ENCODE results near the gene USP44.

Gene USP44

DNA sequence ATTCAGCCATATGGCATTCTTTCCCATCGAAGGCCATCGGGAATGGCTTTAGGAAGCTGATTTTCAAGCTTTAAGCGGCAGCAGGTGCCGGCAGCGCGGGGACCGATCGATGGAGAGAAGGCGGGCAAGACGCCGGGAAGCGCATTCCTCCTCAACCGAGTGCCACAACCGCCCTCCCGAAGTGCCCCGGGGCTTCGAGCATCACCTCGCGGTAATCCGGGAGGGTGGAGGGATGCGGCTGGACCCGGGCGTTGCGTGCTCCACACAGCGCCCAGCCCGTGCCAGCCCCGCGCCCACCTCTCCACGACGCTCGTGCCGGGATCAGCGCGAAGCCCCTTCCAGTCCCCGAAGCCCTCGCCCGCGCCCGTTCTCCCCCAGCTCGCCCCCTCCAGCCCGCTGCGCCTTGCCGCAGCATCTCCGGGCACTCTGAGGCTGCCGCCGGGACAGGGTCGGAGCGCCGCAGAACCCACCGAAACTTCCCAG is 3.2 kb downstream of the USP44 start:
- DNase-seq = no peak

DNA sequence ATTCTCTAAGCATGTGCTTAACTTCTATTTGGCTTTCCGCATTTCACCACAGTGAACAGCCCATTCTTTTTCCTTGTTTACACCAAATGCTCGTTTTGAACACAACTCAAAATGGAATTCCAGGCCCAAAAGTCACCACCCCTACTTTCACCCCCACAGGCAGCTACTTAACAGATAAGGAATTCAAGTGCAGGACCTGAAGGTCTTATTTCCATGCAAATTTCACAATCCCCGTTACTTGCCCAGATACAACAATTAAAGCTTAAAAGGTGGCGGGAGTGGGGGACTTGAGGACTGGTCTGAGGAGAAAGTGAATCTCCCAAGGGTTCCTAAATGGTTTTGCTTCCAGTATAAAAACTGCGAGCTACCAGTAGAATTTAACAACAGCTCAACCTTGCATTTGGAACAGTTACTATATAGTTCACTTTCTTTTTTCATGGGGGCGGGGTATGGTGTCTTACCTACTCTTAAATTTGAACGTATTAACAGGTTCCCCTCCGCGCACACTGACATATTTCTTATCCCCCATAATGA is 3.7 kb downstream of the USP44 start:
- DNase-seq = no peak

DNA sequence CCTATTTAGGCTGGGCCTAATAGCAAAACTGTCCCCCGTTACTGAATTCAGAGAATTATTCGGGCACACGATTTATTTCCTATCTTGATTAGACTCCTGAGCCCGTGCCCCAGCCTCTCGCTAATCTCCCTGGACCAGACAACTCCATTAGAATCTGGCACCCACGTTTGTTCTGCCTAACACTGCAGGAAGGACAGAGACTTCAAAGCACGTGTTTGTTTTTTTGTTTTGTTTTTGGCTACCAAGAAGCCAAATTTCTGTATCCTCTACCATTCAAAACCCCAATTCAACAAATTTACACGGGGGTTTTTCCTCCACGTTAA is 4.8 kb downstream of the USP44 start:
- DNase-seq = no peak

DNA sequence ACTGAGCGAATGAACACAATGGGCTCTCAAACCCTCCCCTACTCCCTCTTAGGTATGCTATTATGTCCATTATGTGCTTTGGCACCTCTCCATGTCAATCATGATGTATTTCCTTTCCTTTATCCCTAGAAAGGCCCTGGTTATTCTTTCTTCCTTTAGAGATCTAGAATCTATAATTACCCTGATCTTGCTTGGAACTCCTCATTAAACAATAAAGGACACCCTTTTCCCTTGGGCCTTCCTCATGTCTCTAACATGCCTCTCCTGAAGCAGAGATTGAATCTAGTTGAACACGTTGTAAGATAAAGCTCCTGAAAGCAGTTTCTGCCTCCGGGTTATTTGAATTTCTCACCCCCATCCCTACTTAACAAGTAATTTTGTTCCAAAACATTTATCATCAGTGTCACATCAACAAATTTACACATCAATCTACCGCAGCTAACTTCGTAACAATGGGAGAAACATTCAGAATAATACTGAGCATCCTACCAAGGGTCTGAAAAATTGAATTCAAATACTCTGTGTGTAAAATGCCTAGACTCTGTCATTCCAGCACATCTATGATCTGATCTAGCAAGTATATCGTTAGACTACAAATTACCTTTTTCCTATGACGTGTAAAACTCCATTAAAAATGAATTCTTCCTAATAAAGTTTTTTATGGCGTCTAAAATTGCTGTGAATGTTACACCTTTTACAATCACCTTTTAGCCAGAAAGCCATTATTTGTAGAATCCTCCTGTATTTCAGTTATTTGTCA is 5.4 kb downstream of the USP44 start:
- no peak for DNase-seq

DNA sequence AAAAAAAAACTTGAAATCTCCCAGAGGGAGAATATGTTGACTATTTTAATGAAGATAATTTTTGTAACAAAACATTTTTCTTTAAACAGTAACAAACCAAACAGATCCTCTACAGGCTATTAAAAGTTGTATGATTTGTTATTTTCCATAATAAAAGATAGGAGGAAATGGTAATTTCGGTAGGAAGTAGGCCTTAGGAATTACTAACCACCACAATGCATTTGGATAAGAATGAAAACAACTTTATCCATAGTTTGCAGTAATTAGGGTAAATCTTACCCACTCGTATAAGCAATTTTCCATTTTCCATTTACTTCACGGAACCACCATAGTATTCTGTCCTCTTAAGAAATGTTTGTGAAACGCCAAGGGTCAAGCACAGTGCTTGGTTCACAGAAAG is 6.0 kb downstream of the USP44 start:
- DNase-seq = no peak

DNA sequence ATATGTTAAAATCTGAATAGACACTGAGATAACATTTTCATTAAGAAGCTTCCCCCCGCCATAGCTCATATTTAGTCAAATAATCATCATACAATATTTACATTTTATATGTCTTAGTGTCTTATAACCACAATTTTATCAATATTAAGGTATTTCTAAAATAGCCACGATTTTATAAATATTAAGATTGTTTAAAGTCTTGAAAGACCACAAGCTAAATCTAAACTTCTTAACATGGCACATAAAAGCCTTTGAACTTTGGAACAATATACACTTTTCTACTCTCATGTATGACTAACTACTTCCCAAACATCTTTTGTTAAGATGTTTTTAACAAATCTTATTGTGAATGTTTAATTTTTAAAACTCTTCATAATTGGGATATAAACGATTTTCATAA is 6.5 kb downstream of the USP44 start:
- no peak for DNase-seq

DNA sequence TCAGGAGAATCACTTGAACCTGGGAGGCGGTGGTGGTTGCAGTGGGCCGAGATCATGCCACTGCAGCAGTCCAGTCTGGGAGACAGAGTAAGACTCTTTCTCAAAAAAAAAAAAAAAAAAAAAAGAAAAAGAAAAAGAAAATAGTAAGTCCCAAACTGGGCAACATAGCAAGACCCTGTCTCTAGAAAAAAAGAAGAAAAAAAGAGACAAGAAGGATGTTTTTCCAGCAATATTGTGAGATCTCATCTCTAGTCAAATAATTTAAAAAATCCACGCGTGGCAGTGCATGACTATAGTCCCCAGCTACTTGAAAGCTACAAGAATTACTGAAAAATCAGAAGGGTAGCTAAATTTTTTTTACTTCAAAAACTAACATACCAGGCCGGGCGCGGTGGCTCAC is 8.0 kb downstream of the USP44 start:
- no peak for DNase-seq

DNA sequence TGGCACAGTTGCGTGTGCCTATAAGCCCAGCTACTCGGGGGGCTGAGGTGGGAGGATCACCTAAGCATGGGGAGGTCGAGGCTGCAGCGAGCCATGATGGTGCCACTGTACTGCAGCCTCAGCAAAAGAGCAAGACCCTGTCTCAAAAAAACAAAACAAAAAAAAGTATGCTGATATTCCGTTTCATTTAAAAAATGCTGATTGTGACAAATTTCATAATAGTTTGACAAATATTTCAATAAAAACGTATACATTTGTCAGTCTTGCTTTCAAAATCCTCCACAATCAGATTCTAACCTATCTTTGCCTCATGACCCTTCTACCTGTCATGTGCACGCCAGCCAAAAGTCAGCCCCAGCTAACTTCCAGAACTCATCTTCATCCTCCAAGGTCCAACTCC is 9.8 kb downstream of the USP44 start:
- no peak for DNase-seq

DNA sequence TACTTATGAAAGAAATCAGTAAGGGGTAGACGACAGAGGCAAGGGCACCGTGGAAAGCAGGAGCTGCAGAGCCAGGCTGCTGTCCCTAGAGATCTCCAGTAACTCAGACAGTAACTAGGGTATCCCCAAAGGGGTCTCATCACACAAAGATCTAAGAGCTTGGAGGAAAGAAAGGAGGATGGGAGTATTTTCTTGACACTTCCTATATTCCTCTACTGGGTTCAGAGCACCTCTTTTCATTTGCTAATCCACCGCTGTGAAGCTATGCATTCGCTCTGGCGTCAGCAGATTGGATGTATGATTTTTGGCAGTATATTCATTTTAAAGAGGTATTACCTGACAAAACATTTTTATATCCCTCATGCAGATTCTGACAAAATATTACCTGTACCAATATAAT is 12.6 kb downstream of the USP44 start:
- no peak for DNase-seq

DNA sequence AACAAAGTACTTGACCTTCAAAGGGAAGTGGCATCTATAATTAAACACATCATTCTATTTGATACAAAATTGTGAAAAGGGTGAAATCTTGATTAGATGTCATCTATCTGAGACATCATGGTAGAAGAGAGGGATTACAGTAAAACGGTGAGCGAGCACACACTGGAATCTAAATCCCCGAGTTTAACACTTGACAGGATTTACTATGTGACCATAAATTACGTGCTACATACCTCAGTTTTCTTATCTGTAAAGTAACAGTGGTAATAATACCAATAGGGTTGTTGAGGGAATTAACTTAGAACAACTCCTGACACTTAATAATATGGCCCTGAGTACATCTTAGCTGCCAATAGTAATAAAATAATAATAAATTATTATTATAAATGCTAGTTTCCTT is 13.3 kb downstream of the USP44 start:
- DNase-seq = no peak

DNA sequence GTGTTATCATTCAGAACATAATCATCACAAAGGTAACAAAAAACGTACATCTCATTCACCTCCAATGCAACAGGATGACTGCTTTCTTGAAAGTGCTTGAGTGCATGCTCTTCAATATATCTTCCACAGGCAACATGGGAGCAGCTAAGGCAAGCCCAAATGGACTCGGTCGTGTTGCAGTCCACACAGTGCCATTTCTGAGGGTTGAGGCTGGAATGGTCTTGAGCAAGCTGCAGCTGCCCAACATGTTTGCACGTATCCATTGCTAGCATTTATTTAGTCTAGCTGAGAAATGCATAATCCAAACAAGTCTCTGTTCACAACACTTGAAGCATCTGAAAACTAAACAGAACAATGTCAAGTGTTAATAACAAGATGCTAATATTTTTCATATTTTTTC is 17.3 kb downstream of the USP44 start:
- DNase-seq = no peak

DNA sequence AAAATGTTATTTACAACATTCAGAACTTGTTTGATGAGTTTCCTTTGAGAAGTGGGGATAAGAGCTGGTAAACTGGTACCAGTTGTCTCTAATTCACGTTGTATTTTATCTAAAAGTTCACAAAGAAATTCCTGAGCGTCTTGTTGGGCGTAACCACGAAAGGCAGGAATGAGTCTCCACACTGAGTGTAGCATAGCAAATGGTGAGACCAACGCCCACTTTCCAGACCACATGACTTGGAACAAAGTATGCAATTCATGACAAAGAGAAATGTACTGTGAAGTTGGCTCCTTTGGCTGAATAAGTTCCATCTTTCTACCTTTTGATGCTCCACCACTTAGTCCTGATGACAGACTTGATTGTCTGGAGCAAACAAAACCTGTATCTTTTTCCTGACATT is 18.4 kb downstream of the USP44 start:
- no peak for DNase-seq

DNA sequence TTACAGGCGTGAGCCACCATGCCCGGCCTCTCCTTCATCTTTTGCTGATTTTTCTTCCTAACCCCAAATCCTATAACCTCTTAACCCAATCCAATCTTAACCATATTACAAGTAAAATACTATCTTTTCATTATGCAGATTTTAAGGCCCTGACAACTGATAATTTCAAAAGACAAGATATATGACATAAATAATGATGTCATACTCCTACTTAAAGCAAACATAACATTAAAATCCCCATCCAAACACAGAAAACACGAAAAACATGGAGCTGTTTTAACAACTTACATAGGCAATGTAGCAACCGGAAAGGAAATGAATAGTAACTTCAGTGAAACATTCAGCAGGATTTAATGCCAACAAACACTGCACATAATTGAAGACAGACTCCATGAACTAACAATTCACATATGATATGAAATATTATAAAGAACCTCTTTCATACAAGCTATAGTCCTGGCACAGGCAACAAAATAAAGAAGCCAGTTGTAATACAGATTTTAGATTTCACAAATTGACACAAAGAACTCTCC is 21.5 kb downstream of the USP44 start:
- DNase-seq = no peak

DNA sequence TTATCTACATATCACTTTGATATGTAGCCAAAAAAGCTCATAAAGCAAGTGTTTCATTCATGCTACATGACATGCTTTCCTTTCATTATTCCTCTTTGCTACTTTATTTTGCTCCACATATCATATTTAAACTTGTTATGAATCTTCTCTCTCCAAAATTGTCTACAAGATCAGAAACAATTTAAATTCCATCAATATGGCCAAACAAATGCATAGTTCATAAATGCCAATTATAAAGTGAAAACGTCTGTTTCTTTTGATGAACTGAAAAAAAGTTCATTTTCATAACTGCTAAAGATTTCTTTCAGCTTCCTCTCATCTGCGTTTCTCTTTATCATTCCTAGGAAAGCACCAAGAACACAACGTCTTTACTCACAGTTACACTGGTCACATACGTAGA is 22.8 kb downstream of the USP44 start:
- DNase-seq = no peak

DNA sequence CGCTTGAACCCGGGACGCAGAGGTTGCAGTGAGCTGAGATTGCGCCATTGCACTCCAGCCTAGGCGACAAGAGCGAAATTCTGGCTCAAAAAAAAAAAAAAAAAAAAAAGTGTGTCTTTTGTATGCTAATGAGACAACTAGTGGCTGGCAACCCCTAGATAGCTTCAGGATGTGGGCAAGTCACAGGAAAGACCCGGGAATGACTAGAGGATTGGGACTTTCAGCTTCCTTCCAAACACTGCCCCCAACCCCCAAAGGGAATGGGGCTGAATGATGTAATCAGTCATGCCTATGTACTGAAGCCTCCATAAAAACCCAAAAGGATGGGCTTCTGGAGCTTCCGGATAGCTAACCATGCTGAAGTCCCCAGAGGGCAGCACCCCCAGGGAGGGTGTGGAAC is 28.6 kb downstream of the USP44 start:
- DNase-seq = no peak

DNA sequence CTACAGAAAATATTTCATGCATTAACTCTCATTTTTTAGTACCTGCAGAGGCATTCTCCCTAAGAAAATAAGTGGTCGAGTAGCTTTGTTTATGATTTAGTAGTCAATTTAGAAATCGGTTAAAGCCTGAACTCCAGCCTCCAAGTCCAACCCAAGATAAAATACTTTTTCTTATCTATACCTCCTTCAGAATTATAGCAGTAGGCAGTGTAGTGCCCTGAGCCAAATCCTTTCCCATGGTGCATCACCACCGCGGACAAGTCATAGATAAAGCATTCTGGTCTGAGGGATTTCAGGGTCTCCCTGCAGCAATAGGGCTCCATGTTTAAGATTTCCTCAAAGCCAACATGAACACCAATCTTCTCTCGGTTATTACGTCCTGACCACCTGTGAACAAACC is 30.5 kb downstream of the USP44 start:
- DNase-seq = no peak

DNA sequence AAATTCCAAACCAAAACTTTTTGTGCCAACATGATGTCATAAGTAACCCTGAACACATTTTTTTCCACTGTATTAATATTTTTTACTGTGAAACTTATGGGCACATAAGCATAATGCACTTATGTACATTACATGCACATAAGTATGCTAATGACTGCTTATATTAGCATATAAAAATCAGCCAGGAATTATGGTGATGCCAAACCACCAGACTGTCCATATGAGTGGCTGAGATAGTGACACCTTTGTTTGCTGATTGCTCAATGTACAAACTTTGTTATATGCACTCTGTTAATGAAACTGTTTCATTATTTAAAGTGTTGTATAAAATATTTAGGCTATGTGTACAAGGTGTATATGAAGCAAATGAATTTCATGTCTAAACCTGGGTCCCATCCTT is 32.3 kb downstream of the USP44 start:
- no peak for DNase-seq

DNA sequence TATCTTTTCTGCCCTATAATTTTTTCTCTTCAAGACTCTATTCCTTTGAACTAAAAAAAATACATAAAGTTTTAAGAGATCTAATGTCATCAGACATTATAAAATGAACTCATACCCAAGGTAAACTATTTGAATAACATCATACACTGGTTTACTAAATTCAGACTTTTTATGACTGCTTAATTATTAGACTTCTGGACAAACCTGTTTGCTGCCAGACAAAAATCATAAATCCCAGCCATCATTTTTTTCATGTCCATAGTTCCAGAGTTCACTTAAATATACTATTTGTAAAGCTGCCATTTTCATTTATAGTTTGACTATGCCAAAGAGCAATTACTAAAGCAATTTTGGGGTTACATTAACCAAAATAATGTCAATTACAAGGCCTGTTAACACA is 34.0 kb downstream of the USP44 start:
- DNase-seq = no peak

DNA sequence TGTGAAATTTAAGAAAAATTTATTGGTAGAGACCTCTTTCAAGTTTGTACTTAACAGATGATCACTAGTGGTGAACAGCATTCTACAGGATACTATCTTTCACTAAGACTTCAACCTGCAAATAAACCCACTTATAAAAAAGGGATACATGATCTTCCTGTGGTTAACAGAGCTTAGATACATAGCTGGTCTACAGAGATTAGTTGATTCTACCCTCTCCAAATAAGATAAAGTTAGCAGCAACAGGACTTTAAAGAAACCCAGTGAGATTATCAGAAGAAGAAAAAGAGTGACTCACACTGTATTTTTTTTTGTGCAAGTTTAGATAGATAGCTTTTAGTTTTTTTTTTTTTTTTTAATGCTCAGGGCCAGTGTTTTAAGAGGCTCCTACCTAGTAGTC is 34.5 kb downstream of the USP44 start:
- DNase-seq = no peak

DNA sequence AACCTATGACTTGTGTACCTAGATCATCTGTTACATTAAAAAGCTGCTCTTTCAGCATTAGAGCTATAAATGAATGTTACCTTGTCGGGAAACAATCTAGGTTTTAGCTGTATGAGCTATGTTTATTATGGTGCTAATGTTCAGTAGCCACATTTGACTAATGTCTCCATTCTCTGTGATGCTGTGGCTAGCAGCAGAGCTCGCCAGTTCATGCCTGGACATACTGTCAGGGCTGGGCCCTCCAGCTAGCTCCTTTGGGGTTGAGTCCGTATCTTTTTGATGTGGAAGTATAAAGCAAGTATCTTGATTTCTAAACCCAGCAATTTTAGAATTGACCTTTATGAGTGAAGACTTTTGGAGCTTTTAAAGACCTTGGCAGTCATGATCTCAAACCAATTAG is 36.1 kb downstream of the USP44 start:
- no peak for DNase-seq

DNA sequence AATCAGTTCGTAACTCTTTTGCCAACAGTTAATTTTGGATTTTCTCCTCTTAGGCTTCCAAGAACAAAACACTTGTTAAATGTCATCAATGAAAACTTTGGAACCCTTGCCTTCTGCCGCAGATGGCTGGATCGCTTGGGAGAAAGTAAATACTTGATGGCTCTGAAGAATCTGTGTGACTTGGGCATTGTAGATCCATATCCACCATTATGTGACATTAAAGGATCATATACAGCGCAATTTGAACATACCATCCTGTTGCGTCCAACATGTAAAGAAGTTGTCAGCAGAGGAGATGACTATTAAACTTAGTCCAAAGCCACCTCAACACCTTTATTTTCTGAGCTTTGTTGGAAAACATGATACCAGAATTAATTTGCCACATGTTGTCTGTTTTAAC is 37.7 kb downstream of the USP44 start:
- DNase-seq = no peak

DNA sequence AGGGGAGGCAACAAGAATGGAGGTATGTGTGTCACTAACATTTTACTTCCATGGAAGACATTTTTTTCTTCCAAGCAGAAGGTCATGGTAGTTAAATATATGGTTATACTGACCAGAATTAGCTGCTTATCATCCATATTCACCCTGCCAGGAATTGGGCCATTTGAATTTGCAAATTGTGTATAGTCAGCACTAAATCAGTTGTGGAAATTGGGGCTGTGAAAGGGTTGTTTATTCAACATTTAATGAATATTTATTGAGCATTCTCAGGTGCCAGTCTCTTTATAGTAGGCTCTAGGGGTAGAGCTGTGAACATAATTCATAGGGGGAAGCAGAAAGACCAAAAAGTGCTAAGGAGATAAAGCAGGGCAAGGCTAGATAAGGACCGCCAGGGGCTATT is 39.3 kb downstream of the USP44 start:
- no peak for DNase-seq

DNA sequence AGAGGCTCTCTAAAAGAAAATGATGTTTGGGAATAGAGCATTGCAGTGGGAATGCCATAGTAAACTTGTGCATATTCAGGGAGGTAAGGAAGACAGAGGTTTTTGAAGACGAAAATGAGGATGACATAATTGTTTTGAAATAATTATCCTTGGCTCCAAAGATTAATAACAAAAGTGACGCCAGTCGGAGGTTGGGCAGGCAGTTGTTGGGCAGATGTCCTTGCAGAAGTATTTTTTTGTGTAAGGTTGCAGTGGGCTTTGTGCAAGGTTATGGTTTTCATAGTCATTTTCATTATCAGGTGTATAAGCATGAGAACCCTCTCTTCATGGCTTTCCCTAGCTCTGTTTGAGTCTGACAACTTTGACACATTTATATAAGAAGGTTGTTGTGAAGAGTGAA is 42.0 kb downstream of the USP44 start:
- DNase-seq = no peak

DNA sequence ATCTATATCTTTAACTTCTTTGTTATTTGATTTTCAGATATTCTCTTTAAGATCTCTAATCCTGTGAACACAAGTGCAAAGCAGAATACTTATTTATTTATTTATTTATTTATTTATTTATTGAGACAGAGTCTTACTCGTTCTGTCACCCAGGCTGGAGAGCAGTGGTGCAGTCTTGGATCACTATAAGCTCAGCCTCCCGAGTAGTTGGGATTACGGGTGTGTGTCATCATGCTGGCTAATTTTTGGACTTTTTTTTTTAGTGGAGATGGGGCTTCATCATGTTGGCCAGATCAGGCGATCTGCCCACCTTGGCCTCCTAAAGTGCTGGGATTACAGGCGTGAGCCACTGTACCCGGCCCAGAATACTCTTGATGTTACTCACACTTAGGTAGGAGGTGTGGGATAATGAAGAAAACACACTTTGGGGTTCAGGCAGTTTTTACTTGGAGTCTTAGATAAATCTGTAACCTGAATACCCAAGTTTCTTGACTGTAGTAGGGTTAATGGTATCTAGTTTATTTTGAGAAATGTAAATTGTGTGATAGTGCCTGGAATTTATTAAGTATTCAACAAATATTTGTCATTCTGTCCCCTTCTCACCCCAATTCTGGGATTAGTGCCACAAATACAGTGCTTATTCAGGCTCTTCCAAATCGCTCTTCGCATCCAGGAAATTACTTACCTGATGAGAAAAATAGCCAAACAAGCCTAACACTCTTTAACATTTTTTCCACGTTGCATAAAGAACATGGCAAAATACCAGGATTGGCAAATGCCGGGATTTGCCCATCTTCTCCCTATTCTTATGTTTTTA is 44.4 kb downstream of the USP44 start:
- no peak for DNase-seq

Data from NCI-H1048 (cell line).